PC-3 (cell line): Measurements from ENCODE around the gene HYAL2.

Experiments used
- EZH2 ChIP-seq: fragments of 300-600 bp; sonication (generic); IDR thresholded peaks from one replicate; pipeline ENCODE4 v1.6.1; 2017; ENCODE audit warnings: antibody characterized with exemption, mild to moderate bottlenecking, low read length; ENCODE audit not compliant: unreplicated experiment
- EZH2phosphoT487 ChIP-seq: fragments of 300-600 bp; sonication (generic); IDR thresholded peaks from 2 replicates; pipeline ENCODE4 v1.6.1; 2018; ENCODE audit warnings: mild to moderate bottlenecking, antibody characterized with exemption, low read length, borderline replicate concordance
- TF ChIP-seq, protein P1 (sequence below): fragments of 300-600 bp; sonication (generic); conservative IDR thresholded peaks from 2 replicates; pipeline ENCODE4 v1.5.1; 2017; ENCODE audit warnings: antibody characterized with exemption, low read depth, mild to moderate bottlenecking, low read length

DNA sequence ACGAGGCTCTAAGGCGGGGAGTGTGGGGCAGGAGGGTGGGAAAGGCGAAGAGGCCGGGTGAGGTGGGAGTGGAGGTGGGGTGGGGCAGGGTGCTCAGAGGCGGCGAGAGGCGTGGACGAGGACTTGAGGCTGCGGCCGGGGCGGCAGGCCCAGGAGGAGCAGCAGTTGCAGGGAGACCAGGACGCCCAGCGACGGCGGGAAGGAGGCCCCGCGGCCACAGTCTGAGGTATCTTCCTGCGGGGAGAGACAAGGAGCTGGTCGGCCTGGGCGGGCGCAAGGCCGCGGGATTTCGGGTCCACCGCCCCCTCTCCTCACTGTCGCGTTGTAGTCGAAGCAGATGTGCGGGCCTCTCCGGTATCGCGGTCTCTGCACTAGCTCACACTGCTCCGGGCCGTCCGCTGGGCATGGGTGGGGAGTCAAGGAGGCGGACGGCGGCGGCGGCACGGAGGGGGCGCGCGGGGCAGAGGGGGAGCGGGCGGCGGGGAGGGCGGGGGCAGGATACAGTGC lies 42.1 kb upstream of the HYAL2 start:
- TF ChIP-seq, protein P1, sequence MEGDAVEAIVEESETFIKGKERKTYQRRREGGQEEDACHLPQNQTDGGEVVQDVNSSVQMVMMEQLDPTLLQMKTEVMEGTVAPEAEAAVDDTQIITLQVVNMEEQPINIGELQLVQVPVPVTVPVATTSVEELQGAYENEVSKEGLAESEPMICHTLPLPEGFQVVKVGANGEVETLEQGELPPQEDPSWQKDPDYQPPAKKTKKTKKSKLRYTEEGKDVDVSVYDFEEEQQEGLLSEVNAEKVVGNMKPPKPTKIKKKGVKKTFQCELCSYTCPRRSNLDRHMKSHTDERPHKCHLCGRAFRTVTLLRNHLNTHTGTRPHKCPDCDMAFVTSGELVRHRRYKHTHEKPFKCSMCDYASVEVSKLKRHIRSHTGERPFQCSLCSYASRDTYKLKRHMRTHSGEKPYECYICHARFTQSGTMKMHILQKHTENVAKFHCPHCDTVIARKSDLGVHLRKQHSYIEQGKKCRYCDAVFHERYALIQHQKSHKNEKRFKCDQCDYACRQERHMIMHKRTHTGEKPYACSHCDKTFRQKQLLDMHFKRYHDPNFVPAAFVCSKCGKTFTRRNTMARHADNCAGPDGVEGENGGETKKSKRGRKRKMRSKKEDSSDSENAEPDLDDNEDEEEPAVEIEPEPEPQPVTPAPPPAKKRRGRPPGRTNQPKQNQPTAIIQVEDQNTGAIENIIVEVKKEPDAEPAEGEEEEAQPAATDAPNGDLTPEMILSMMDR = no peak
- no peak for TF ChIP-seq EZH2
- TF ChIP-seq EZH2phosphoT487 = no peak
